Measurements from ENCODE around the gene TP53I13.

Gene TP53I13

DNA sequence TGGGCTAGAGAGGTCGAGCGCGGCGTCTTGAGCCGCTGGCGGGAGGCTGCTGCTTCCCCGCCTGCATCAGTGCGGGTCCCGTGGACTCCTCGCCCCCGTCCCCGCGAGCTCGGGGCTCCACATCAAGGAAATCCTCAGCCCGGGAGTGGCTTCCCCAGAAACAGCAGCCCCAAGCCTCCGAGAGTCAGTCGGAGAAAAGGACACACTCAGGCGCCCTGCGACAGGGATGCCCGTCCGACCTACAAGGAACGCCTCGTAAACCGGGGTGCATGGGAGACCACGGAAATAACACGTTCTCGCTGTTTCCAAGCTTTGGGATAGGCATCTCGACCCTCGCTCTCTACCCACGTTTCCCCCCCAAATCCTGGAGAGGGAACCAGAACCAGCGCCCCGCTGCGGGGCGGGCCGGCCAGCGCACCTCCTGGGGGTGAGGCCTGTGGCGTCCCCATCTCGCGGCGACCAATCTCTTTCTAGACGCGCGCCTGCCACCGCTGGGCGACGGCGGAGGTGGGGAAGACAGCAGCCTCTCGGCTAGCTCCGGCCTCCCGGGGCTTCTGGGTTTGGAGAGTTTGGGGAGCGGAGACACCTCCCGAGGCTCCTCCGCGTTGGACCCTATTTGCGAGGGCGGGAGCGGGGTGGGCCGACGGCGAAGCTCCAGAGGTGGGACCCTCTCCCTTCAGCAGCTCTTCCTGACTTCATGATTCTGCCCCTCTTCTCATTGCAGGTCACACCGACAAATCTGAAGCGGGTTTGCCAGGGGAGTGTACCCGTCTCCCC is 759 bp upstream of the TP53I13 start:
- no peak for DNase-seq (ENCODE audit: low read depth, low spot score)

- DNase-seq (ENCODE audit: low read depth, low spot score) = no peak
These were observed 897 bp downstream of the TP53I13 start for GRCh38 chr17:29569245-29569950.

DNA sequence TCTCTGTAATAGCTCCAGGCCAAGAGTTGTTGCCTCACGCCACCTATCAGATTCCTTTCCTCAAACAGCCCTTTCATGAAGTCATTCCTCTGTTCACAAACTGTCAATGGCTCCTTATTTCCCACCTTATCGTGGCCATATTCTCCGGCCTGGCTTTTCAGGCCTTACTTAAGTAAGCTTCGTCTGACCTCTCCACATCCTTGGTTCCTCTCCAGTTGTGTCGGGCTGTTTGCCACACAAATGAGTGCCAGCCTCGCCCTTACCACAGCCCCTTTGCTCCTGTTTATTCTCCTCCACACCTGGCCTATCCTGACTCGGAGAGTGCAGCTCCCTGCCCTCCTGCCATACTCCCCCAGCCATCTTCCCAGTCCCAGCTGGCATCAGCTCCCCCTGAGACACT is 2.0 kb downstream of the TP53I13 start:
- DNase-seq (ENCODE audit: low read depth, low spot score) = no peak

DNA sequence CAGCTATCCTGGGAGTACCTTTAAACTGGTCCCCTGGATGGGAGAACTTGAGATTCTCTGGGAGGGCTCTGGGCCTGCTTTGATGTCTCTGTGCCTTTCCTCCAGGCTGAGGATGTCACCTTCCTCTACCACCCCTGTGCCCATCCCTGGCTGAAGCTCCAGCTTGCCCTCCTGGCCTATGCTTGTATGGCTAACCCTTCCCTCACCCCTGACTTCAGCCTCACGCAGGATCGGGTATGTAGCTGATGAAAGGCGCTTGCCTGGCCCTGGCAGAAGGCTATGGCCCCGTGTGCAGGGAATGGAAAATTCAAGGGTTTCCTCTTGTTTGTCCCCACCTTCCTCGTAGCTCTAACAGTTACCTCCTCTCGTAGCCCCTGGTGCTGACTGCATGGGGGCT is 3.0 kb downstream of the TP53I13 start:
- no peak for DNase-seq (ENCODE audit: low read depth, low spot score)

DNA sequence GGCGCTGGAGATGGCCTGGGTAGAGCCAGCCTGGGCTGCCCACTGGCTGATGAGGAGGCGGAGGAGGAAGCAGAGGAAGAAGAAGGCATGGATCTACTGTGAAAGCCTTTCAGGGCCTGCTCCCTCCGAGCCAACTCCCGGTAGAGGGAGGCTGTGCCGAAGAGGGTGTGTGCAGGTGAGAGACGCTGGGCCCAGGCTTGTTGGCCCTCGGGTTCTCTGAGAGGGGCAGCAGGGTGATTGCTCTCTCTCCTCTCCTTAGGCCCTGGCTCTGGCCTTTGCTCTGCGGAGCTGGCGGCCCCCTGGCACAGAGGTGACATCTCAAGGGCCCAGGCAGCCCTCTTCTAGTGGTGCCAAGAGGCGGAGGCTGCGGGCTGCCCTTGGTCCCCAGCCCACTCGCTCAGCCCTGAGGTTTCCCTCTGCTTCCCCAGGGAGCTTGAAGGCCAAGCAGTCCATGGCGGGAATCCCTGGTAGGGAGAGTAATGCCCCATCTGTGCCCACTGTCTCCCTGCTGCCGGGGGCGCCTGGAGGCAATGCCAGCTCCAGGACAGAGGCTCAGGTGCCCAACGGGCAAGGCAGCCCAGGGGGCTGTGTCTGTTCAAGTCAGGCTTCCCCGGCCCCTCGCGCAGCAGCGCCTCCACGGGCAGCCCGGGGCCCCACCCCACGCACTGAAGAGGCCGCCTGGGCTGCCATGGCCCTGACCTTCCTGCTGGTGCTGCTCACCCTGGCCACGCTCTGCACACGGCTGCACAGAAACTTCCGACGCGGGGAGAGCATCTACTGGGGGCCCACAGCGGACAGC is 3.6 kb downstream of the TP53I13 start:
- no peak for DNase-seq (ENCODE audit: low read depth, low spot score)

DNA sequence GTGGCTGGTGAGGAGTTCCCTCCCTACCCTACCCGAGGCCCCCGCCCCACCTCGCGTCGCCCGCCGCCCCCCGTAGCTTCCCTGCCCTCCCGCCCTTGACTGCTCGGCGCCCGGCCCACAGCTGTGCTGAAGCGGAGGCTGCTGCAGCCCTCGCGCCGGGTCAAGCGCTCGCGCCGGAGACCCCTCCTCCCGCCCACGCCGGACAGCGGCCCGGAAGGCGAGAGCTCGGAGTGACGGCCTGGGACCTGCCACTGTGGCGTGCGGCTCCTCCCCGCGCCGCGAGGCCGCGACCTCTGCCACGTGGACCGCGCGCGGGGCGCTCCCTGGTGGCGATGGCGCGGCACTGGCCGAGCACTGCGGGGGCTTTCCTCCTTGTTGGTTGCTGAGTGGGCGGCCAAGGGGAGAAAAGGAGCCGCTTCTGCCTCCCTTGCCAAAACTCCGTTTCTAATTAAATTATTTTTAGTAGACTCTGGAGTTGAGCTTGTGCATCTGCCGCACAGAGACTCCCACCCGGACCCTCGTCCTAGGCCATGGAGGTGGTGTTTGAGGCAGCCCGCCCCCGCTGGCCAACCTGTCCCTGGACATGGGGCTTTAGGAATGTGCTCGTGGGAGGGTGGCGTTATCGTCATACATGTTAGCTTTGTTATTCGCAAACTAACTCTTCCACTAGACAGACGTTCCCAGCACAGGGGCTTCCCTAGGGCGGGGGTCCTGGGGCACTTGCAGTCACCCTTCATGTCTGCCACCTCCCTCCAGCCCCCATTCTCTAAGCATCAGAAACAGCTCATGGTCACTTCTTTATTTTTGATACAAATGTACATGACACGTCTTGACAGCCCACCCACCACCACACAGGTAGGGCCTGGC is 4.4 kb downstream of the TP53I13 start:
- DNase-seq (ENCODE audit: low read depth, low spot score) = no peak

DNA sequence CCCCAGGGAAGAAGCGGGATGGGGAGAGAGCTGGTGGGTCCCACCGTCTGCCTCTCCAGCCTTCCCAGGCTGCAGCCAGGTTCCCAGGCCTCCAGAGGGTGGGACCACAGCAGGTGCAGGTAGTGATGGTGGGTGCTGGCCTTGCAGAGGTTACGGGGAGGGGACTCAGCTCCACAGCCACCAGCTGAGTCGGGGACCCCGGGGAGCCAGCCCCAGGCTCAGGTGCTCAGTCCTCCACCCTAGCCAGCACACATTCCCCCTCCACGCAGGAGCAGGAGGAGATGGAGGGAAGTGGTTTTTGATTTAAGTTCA is 5.0 kb downstream of the TP53I13 start:
- DNase-seq (ENCODE audit: low read depth, low spot score) = no peak

DNA sequence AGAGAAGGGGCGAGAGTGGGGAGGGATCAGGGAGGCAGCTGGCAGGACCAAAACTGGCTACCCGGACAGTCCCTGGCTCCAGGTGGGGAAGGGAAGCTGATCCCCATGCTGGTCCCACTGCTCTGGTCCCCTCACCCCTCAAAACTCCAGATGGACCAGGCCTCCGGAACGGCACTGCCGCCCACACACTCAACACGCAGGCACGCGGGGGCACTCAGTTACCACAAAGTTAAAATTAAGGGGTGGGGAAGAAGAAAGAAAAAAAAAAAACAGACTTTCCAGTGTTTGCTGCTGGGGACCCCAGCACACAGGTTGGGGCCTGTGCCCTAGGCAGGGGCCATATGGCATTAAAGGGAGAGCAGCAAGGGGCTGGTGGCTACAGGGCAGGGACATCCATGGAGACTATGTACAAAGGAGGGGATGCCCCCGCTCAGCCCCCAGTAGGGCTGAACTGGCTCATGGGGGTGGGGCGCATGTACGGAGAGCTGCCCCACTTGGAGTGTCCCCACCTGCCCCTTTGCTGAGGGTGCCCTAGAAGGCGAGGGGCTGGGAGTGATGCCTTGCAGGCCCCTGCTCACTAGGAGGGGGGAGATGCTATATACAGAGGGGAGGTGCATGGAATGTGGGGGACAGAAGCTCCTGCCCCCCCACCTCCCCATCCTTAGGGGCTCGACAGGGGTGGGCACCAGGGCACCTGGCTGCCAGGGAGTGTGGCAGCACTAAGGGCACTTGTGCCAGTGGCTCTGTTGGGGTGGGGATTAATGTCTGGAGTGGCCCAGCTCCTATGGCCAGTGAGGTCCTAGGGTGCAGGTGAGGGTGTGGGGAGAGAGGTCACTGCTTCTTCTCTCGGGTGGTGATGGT is 5.6 kb downstream of the TP53I13 start:
- DNase-seq (ENCODE audit: low read depth, low spot score) = no peak

GRCh38 chr17:29574732-29575510 is 6.4 kb downstream of the TP53I13 start:
- DNase-seq (ENCODE audit: low read depth, low spot score) = no peak

DNA sequence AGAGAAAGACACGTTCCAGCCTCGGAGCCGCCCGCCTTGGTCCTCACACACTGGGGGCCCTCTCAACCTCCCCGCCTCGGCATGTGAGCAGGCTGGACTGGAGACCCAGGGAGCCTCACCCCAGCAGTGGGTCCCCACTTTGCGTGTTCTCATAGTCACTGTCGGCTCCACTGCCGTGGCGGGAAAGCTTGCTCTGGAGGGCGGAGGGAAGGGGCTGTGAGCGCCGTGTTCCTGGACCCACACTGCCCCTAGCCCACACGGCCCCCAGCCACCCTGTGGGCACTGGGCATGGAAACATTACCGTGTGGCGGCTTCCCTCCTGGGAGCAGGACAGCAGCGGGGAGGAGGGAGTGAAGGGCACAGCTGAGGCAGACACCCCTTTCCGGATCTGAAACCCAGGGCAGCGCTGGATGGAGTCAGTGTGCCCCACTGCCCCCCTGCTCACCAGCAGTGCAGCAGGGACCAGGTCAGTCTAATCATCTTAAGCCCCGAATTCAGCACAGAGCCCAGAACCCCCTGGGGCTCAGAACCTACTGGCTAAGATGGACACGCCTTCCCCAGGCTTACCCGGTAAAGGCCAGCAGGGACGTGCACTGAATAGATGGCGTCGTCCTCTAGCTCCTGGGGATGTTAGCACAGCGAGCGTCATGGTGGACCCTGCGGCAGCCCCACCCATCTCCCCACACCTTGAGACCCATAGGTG is 7.2 kb downstream of the TP53I13 start:
- no peak for DNase-seq (ENCODE audit: low read depth, low spot score)

DNA sequence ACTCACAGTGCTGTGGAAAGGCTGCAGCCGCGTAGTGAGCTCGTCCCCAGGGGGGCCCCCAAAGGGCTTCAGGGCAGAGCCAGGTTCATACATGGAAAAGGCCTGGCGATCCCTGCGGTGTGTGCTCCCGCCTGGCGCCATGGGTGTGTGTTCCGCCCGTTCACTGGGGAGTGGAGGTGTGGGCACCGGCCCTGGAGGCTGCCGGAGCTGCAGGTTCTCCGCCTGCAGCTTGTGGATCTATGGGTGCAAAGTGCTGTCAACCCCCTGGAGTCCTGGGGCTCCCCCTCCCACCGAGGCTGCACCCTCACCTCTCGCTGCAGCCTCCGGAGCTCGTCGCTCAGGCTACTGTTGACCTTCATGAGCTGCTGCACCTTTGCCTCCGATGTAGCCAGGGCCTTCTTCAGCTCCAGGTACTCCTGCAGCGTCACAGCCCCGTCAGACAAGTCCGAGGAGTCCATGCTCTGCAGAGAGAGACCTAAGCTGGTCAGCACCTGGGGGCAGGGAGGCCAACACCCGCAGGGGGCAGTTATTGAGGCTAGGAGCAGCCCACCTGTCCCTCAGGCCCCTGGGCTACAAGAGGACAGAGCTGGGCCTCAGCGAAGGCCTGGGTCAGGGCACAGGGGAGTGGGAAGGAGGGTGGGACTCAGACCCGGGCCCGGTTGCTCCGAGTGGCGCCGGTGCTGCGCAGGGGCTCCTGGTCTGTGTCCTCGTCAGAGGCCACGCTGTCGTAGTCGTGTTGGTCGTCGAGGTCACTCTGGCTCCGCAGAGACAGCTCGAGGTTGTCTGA is 7.9 kb downstream of the TP53I13 start:
- DNase-seq (ENCODE audit: low read depth, low spot score) = no peak

DNA sequence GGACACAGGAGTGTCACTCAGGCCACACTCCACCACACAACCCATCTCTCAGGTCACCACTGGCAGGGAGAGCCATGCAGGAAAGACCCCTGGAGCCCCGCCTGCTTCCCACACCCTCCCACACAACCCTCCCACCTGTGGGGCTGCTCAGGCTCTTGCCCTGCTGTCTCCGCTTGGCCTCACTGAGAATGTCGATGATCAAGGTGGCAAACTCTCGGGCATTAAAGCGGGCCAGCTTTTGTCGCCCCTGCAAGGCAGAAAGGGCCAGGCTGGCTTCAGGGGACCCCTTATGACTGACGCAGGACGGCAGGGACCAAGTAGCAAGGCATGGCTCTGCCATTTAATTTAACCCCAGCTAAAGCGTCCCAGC is 8.5 kb downstream of the TP53I13 start:
- DNase-seq (ENCODE audit: low read depth, low spot score) = no peak

- DNase-seq (ENCODE audit: low read depth, low spot score) = no peak
These were observed 9.1 kb downstream of the TP53I13 start for GRCh38 chr17:29577385-29578211.

GRCh38 chr17:29578626-29579485 is 10.4 kb downstream of the TP53I13 start:
- no peak for DNase-seq (ENCODE audit: low read depth, low spot score)

- DNase-seq (ENCODE audit: low read depth, low spot score) = peak; percentile 55
These were observed 11.6 kb downstream of the TP53I13 start for GRCh38 chr17:29579866-29580771.
